Measurements from ENCODE around the gene PECR. TPM values are rescaled to one million over a fixed set of nuclear protein-coding genes. Genes with fewer than 3 reads are reported as not detected.

The PECR gene
- total and polyA plus RNA-seq, 2 of the 13 experiments (the other 11 are each of a cell fraction or from before 2014, with no cell fraction given) = 151 to 153 TPM

GRCh38 chr2:216013080-216013909 is 68.3 kb downstream of the PECR start, which contains the start of gene MREG:
MREG (minus strand) TSS chr2:216013551; CDS start chr2:216013327, 224 bp downstream.
- H3K27ac ChIP-seq (ENCODE audit: extremely low read length, insufficient read depth, low read length) = peak within 1 kb of the TSS; percentile 47
- 0 out of 5 replicates have a peak, but pooled peaks cover 1 to 14% of the 10 kb centered on the region in 2 experiments for H3K36me3 ChIP-seq (replicated peaks in 1 of 2; ENCODE audit: control insufficient read depth in 1 of 2, insufficient read depth in 2 of 2, low read length in 2 of 2)
- H2AFZ ChIP-seq (ENCODE audit: low read length) = no peak within 1 kb of the TSS
- peak; percentile 18 for FAIRE-seq
- H4K20me1 ChIP-seq (ENCODE audit: insufficient read depth, low read length) = no peaks in the 10 kb centered on the region
- H3K4me2 ChIP-seq (ENCODE audit: low read depth, low read length) = peak within 1 kb of the TSS; percentile 84
- intact Hi-C loops (cut with micrococcal nuclease; ENCODE audit: unreplicated experiment) = loop anchor here (1.0 to 5.0 kb wide), 3 partner anchors 30 to 63 kb away; no protein-coding TSS in a partner anchor
- peak; percentile 88 for ATAC-seq
- peak; percentile 77 for DNase-seq (ENCODE audit: low spot score)
- ChIA-PET CTCF (ENCODE audit: low intra/inter-chr PET ratio, low total read pairs) (interaction anchor here (1.3 to 2.3 kb wide), 2 partner anchors 10 to 63 kb away, joined by 12 to 13 read pairs; no protein-coding TSS in a partner anchor), POLR2A (interaction anchor here (0.6 to 1.6 kb wide), 2 partner anchors 141 to 701 kb away, joined by 3 read pairs; partner anchors contain the start of gene ATIC)
- BruUV-seq (replicated peaks) = TSS peak; percentile 57
- H3K4me1 ChIP-seq (ENCODE audit: insufficient read depth, low read length) = peaks cover 15% of the 10 kb centered on the region
- H3K27me3 ChIP-seq (ENCODE audit: control insufficient read depth in 1 of 2, insufficient read depth in 2 of 2, low read length in 2 of 2) = no peaks in the 10 kb centered on the region
- H3K9me3 ChIP-seq (ENCODE audit: low read length) = no peaks in the 10 kb centered on the region
- in situ Hi-C loops (cut with HindIII; ENCODE audit: extremely low pct_ligation_motif_present, low pct_unique_long_range_greater_than_20kb) = loop anchor here (5.0 kb wide), 1 partner anchor 61 kb away; no protein-coding TSS in a partner anchor
- H3K9ac ChIP-seq (ENCODE audit: insufficient read depth, low read depth, low read length) = peak within 1 kb of the TSS; percentile 76
- peak within 1 kb of the TSS; percentile 95 to 98 (median 97) for H3K4me3 ChIP-seq (replicated peaks in 1 of 3; ENCODE audit: insufficient read depth in 1 of 3, low read depth in 2 of 3, low read length in 3 of 3)
- peaks cover 27% of the 10 kb centered on the region for H3K79me2 ChIP-seq (ENCODE audit: insufficient read depth, low read length)
- 3% methylated on average over 36 of the region's 70 CpGs for WGBS (ENCODE audit: low lambda C conversion rate)
- TF ChIP-seq ZSCAN30 (CRISPR knock-in tag; IDR thresholded peaks at IDR 0.05) (no peak), GMEB1 (CRISPR knock-in tag; IDR thresholded peaks at IDR 0.05; ENCODE audit: borderline replicate concordance) (0 out of 2 replicates have a peak, but pooled peaks have one; percentile 23), FOXP1 (IDR thresholded peaks at IDR 0.05) (no peak), FOXP1 (CRISPR knock-in tag; IDR thresholded peaks at IDR 0.05) (no peak), HNF1B (CRISPR knock-in tag; IDR thresholded peaks at IDR 0.05) (no peak), ZNF513 (CRISPR knock-in tag; conservative IDR thresholded peaks at IDR 0.05) (no peak), BCL6 (CRISPR knock-in tag; IDR thresholded peaks at IDR 0.05) (no peak), ETV6 (CRISPR knock-in tag; conservative IDR thresholded peaks at IDR 0.05) (no peak), NCOR1 (IDR thresholded peaks at IDR 0.05; ENCODE audit: borderline replicate concordance, low read length) (no peak), SMARCC2 (IDR thresholded peaks at IDR 0.05) (no peak), THYN1 (CRISPR knock-in tag; IDR thresholded peaks at IDR 0.05; ENCODE audit: borderline replicate concordance, low read depth) (no peak), NR2C2 (CRISPR knock-in tag; IDR thresholded peaks at IDR 0.05; ENCODE audit: borderline replicate concordance) (peak; percentile 50; the same call in 1 of the 2 replicates), ZNF350 (CRISPR knock-in tag; IDR thresholded peaks at IDR 0.05; ENCODE audit: borderline replicate concordance, low read depth) (no peak; the same call in 1 of the 2 replicates), ZBTB4 (CRISPR knock-in tag; IDR thresholded peaks at IDR 0.05; ENCODE audit: borderline replicate concordance) (no peak), MIER2 (CRISPR knock-in tag; IDR thresholded peaks at IDR 0.05) (no peak)
